OCI-LY7 (cell line): ENCODE data around the gene CALHM2. TPM values are rescaled to one million over a fixed set of nuclear protein-coding genes. Genes with fewer than 3 reads are reported as not detected.

Source experiments
- BruUV-seq: library from RNA; stranded (reverse); fragments of 400-500 nt; replicated peaks from 2 replicates; lab custom pipeline; 2021; lab: Mats Ljungman, UMichigan
- CTCF ChIA-PET: fragments of 300-600 bp; sonication (Branson Sonifier 250); formaldehyde crosslinking; loops from one replicate; lab custom pipeline; 2022; ENCODE audit warnings: antibody characterized with exemption; ENCODE audit not compliant: unreplicated experiment; lab: Charles Lee
- POLR2A ChIA-PET: fragments of 300-600 bp; sonication (Branson Sonifier 250); formaldehyde crosslinking; loops from one replicate; lab custom pipeline; 2022; ENCODE audit warnings: antibody characterized with exemption; lab: Charles Lee
- DNase-seq: peaks from one replicate; pipeline ENCODE4 v3.0.0-alpha.2; 2015; ENCODE audit warnings: low spot score
- H2AFZ ChIP-seq: fragments of 200-600 bp; sonication (generic), shearing (Covaris generic); 2 replicates; pipeline ENCODE4 v1.6.1; 2014; ENCODE audit warnings: mild to moderate bottlenecking, antibody characterized with exemption, low read length, moderate library complexity
- H3K27ac ChIP-seq: fragments of 200-600 bp; sonication (generic); 2 replicates; pipeline ENCODE4 v1.5.1; 2014; ENCODE audit warnings: mixed run types, low read depth, mild to moderate bottlenecking, moderate library complexity, low read length, inconsistent platforms; ENCODE audit not compliant: poor library complexity, severe bottlenecking
- H3K36me3 ChIP-seq: fragments of 200-600 bp; sonication (generic); 2 replicates; pipeline ENCODE4 v1.6.1; 2014; ENCODE audit warnings: mild to moderate bottlenecking, antibody characterized with exemption, low read length, moderate library complexity, mixed read lengths; ENCODE audit not compliant: insufficient read depth
- H3K4me1 ChIP-seq: fragments of 200-600 bp; sonication (generic); 2 replicates; pipeline ENCODE4 v1.5.1; 2014; ENCODE audit warnings: mild to moderate bottlenecking, low read length; ENCODE audit not compliant: insufficient read depth, poor library complexity, severe bottlenecking
- H3K4me2 ChIP-seq: fragments of 200-600 bp; sonication (generic); 2 replicates; pipeline ENCODE4 v1.6.1; 2014; ENCODE audit warnings: mild to moderate bottlenecking, low read length
- H3K4me3 ChIP-seq: fragments of 200-600 bp; sonication (generic); 2 replicates; pipeline ENCODE4 v1.5.1; 2014; ENCODE audit warnings: mild to moderate bottlenecking, low read depth, low read length; ENCODE audit not compliant: poor library complexity, severe bottlenecking
- H3K79me2 ChIP-seq: fragments of 200-600 bp; sonication (generic); 2 replicates; pipeline ENCODE4 v1.6.1; 2016; ENCODE audit warnings: low read depth, mild to moderate bottlenecking, low read length, moderate library complexity, mixed read lengths; ENCODE audit not compliant: insufficient read depth
- H3K9me2 ChIP-seq: fragments of 200-600 bp; sonication (generic); 2 replicates; pipeline ENCODE4 v1.6.1; 2016; ENCODE audit warnings: mild to moderate bottlenecking, low read length, mixed read lengths; ENCODE audit not compliant: insufficient read depth
- H3K9me3 ChIP-seq: fragments of 200-600 bp; sonication (generic); 2 replicates; pipeline ENCODE4 v1.6.1; 2014; ENCODE audit warnings: mild to moderate bottlenecking, mixed run types, low read length, mixed read lengths
- H4K20me1 ChIP-seq: fragments of 200-600 bp; sonication (generic); 2 replicates; pipeline ENCODE4 v1.6.1; 2014; ENCODE audit warnings: mild to moderate bottlenecking, antibody characterized with exemption, low read length, moderate library complexity, mixed read lengths; ENCODE audit not compliant: insufficient read depth
- CTCF ChIP-seq: fragments of 200-600 bp; sonication (generic); conservative IDR thresholded peaks from 2 replicates; pipeline ENCODE4 v1.5.1; 2014; ENCODE audit warnings: mild to moderate bottlenecking, antibody characterized with exemption, low read length, moderate library complexity, mixed read lengths
- EZH2phosphoT487 ChIP-seq: fragments of 200-600 bp; sonication (generic); IDR thresholded peaks from 2 replicates; pipeline ENCODE4 v1.6.1; 2018; ENCODE audit warnings: low read depth, borderline replicate concordance, mild to moderate bottlenecking, mixed run types, antibody characterized with exemption, low read length, moderate library complexity, mixed read lengths
- intact Hi-C: fragments of 100-400 bp; cut with micrococcal nuclease; formaldehyde crosslinking; loops from one replicate; pipeline ENCODE4 v1.10.0; 2022; ENCODE audit not compliant: unreplicated experiment
- total RNA-seq, 2 experiments: library from RNA; depleted of rRNA in 1 of 2; stranded (reverse); fragments of >200 nt in 1 of 2; shearing (Covaris generic) in 1 of 2; gene quantifications; 2 replicates each; pipeline ENCODE4 v1.2.3, GENCODE V29; 2014 to 2022

Gene CALHM2
- total RNA-seq, 2 experiments from 2014 or later, result not detected

- BruUV-seq, result no TSS peak
- ChIA-PET POLR2A (interaction anchor here (0.5 kb wide), 1 partner anchor 19 kb away, joined by 3 read pairs; no protein-coding TSS in a partner anchor), CTCF (no interaction called here)
Observed at GRCh38 chr10:103441206-103441605, 11.0 kb downstream of the CALHM2 start.

GRCh38 chr10:103440416-103440815 lies 11.8 kb downstream of the CALHM2 start:
- ChIA-PET CTCF (no interaction called here), POLR2A (no interaction called here)
- intact Hi-C loops, result no loop called here
- H3K4me3 ChIP-seq, result no peak overlapping the region
- no peak for DNase-seq
- no peak overlapping the region for H3K27ac ChIP-seq
- no peak overlapping the region for H3K4me2 ChIP-seq
- TSS peak; percentile 55 for BruUV-seq
- TF ChIP-seq EZH2phosphoT487 (no peak), CTCF (no peak)
- H3K4me1 ChIP-seq, result peaks cover 3% of the 10 kb centered on the region
- H2AFZ ChIP-seq, result no peak overlapping the region
- H4K20me1 ChIP-seq, result no peaks in the 10 kb centered on the region
- H3K36me3 ChIP-seq, result peaks cover 96% of the 10 kb centered on the region
- no peaks in the 10 kb centered on the region for H3K9me2 ChIP-seq
- H3K79me2 ChIP-seq, result no peaks in the 10 kb centered on the region
- H3K9me3 ChIP-seq, result no peaks in the 10 kb centered on the region

More at GRCh38 chr10:103441206-103441605, 11.0 kb downstream of the CALHM2 start:
- Histone ChIP-seq H3K9me2 (no peaks in the 10 kb centered on the region), H3K4me2 (no peak overlapping the region), H3K27ac (no peak overlapping the region), H3K4me1 (no peaks in the 10 kb centered on the region), H3K9me3 (no peaks in the 10 kb centered on the region), H3K36me3 (peaks cover 96% of the 10 kb centered on the region), H4K20me1 (no peaks in the 10 kb centered on the region), H3K4me3 (no peak overlapping the region), H3K79me2 (no peaks in the 10 kb centered on the region), H2AFZ (no peak overlapping the region)
- intact Hi-C loops, result no loop called here
- TF ChIP-seq CTCF (no peak), EZH2phosphoT487 (no peak)
- no peak for DNase-seq

GRCh38 chr10:103439776-103440175 lies 12.4 kb downstream of the CALHM2 start:
- no peak for TF ChIP-seq EZH2phosphoT487
- no peak for TF ChIP-seq CTCF
- no peak for DNase-seq
- H3K79me2 ChIP-seq, result no peaks in the 10 kb centered on the region
- BruUV-seq, result no TSS peak
- H3K4me2 ChIP-seq, result no peak overlapping the region
- H3K4me1 ChIP-seq, result peaks cover 8% of the 10 kb centered on the region
- H3K27ac ChIP-seq, result no peak overlapping the region
- H3K9me3 ChIP-seq, result no peaks in the 10 kb centered on the region
- no peak overlapping the region for H3K4me3 ChIP-seq
- ChIA-PET CTCF (no interaction called here), POLR2A (no interaction called here)
- H4K20me1 ChIP-seq, result no peaks in the 10 kb centered on the region
- H3K36me3 ChIP-seq, result peaks cover 95% of the 10 kb centered on the region
- intact Hi-C loops, result no loop called here
- no peak overlapping the region for H2AFZ ChIP-seq
- H3K9me2 ChIP-seq, result no peaks in the 10 kb centered on the region
